Effector memory CD4-positive, alpha-beta T cell (primary cell): ENCODE results near the gene AHRR.

Experiments
- DNase-seq, 3 donors: peaks; one replicate each; pipeline ENCODE4 v3.0.0-alpha.2; 2020
- H3K27ac ChIP-seq: 2 replicates; pipeline ENCODE4 v1.7.0; 2013; ENCODE audit warnings: mild to moderate bottlenecking, low read length, moderate library complexity; ENCODE audit not compliant: insufficient read depth, poor library complexity, severe bottlenecking
- H3K27me3 ChIP-seq: replicated peaks from 2 replicates; pipeline ENCODE4 v1.7.0; 2013; ENCODE audit warnings: mild to moderate bottlenecking, low read length; ENCODE audit not compliant: insufficient read depth, control insufficient read depth, poor library complexity, severe bottlenecking
- H3K36me3 ChIP-seq: 2 replicates; pipeline ENCODE4 v1.7.0; 2013; ENCODE audit warnings: mild to moderate bottlenecking, low read length, moderate library complexity; ENCODE audit not compliant: control insufficient read depth, insufficient read depth
- H3K4me1 ChIP-seq: 2 replicates; pipeline ENCODE4 v1.7.0; 2013; ENCODE audit warnings: low read length, mild to moderate bottlenecking; ENCODE audit not compliant: control insufficient read depth, insufficient read depth, poor library complexity, severe bottlenecking
- H3K4me3 ChIP-seq: 2 replicates; pipeline ENCODE4 v1.7.0; 2013; ENCODE audit warnings: low read length, low read depth, mild to moderate bottlenecking; ENCODE audit not compliant: insufficient read depth, poor library complexity, severe bottlenecking
- H3K9me3 ChIP-seq: 2 replicates; pipeline ENCODE4 v1.7.0; 2013; ENCODE audit warnings: mild to moderate bottlenecking, low read length, moderate library complexity; ENCODE audit not compliant: control insufficient read depth

Gene AHRR

DNA sequence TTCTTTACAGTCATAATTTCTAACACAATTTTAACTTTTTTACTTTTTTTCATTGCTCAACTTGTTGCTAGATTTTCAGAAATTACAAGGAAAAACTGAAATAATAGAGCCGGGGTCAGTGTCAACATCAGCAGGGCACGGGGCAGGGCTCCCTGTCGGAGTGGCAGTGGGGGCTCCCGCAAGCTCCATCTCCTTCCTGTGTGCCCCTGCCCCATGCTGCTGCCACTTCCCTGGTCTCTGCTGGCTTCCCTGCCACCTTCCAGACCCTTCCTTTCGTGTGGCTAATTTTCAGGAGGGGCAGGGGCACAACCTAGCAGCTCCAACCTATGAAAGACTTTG is 120.5 kb downstream of the AHRR start:
- Histone ChIP-seq H3K27ac (no peak overlapping the region), H3K4me3 (peak overlapping the region; percentile 91), H3K27me3 (no peaks in the 10 kb centered on the region), H3K9me3 (no peaks in the 10 kb centered on the region), H3K36me3 (peaks cover 5% of the 10 kb centered on the region), H3K4me1 (peaks cover 17% of the 10 kb centered on the region)
- DNase-seq, result no peak

DNA sequence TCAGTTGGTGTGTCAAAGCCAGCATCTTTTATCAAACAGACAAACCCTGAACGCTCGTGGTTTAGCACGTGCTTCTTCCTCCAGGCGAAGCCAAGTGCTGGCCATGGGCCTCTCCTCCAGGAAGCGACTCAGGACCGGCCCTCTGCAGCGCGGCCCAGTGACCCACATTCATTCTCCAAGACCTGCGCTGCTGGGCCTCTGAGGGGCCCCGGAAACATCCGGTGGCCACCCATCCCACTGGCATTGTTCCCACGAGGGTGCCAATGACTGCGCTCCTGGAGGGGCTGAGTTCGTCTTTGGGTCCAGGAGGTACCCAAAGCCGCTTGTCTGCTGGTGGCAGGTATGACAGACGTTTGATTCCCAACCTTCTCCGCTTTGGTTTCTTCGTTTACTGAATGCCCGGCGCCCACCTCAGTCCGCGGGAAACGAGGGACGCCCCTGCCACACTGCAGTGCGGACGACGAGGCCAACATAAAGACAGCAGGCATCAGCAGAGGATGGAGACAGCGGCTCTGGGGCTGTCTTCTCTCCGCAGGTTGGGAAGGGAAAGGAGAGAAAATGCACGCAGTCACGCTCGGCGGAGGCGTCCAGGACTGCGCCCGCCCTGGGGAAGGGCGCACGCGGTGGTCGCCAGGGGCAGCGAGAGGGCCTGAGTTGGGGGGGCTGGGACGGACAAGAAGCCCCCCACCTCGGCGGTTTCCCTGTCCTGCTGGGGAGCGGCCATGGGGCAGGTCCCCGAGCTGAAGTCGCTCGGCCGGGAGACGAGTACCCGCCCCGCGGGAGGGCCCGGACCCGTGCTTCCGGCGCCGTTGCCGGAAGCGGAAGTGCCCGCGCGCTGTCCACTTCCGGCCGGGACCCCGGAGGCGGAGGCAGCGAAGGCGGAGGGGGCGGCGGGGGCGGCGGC is 121.1 kb downstream of the AHRR start, which contains the start of gene EXOC3:
Gene EXOC3, plus strand, starts transcription at position 842 of the 904 bp plus-strand sequence. CDS start 3,030 bp downstream, outside the sequence.
- H3K9me3 ChIP-seq, result no peaks in the 10 kb centered on the region
- H3K4me3 ChIP-seq, result peak within 1 kb of the TSS; percentile 91
- peaks cover 17% of the 10 kb centered on the region for H3K4me1 ChIP-seq
- peaks cover 11% of the 10 kb centered on the region for H3K36me3 ChIP-seq
- no peaks in the 10 kb centered on the region for H3K27me3 ChIP-seq
- peak; percentile 47 to 69 (median 52) for DNase-seq
- H3K27ac ChIP-seq, result peak within 1 kb of the TSS; percentile 73

DNA sequence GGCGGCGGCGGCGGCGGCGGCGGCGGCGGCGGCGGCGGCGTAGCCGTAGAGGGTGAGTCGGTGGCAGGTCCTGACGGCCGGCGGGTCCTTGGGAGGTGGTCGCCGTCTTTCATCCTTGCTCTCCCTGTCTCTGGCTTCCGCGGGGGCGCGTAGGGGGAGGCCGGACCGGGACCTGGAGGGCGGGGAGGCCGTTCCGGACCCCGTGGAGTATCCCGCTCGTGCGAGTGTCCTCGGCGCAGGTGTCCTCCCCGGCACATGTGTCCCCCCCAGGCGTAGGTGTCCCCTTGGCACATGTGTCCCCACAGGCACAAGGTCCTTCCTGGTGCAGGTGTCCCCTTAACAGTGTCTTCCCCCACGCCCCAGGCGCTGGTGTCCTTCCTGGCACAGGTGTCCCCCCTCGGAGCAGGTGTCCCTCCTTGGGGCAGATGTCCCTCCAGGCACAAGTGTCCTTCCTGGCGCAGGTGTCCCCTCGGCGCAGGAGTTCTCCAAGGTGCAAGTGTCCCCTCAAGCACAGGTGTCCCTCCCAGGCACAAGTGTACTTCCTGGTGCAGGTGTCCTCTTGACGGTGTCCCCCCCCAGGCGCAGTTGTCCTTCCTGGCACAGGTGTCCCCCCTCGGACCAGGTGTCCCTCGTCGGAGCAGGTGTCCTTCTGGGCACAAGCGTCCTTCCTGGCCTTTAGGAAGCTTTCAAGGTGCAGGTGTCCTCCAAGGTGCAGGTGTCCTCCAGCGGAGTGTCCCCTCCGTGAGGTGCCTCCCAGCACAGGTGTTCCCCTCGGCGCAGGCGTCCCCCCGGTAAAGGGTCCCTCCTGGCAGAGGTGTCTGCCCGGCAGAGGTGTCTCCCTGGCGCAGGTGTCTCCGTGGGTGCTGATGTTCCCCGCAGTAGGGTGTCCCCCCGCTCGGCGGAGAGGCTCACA is 122.0 kb downstream of the AHRR start:
- H3K9me3 ChIP-seq, result no peaks in the 10 kb centered on the region
- DNase-seq, result peak in 1 of 3 donors; percentile 9
- peak overlapping the region; percentile 91 for H3K4me3 ChIP-seq
- H3K36me3 ChIP-seq, result peaks cover 20% of the 10 kb centered on the region
- no peaks in the 10 kb centered on the region for H3K27me3 ChIP-seq
- H3K27ac ChIP-seq, result peak overlapping the region; percentile 73
- peaks cover 17% of the 10 kb centered on the region for H3K4me1 ChIP-seq

DNA sequence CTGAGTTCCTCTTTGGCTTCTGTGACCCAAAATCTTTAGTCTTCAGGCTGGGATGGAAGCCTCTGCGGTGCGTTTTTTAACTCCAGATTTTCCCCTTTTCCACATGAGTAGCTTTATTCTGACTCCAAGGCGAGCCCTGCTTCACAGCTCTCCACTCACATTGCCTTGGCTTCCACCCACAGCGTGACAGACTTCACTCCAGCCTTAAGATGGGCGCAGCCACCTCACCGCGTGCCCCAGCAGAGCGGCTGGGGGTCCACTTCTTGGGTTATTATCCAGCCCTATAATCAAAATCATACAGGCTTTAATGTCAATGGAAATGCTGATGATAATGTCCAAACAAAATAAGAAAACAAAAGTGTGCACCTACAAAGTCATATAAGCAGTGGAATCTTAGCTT is 122.7 kb downstream of the AHRR start:
- Histone ChIP-seq H3K27ac (no peak overlapping the region), H3K9me3 (no peaks in the 10 kb centered on the region), H3K27me3 (no peaks in the 10 kb centered on the region), H3K36me3 (peaks cover 26% of the 10 kb centered on the region), H3K4me1 (peaks cover 17% of the 10 kb centered on the region), H3K4me3 (peak overlapping the region; percentile 91)
- DNase-seq, result no peak

DNA sequence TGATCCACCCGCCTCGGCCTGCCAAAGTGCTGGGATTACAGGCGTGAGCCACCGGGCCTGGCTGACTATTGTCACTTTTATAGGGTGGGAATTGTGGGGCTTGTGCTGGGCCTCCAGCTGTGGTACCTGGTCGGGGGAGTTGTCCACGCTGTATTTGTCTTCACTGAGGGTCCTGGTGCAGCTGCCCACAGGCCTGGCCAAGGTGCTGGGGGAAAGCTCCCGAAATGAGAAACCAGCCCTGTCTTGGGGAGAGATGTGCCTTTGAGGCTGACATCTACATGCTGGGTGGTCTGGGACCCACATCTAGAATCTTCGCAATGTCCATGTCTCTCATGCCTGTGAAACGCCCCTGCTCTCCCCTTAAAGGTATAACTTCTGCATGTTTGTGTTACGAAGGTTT is 124.1 kb downstream of the AHRR start:
- Histone ChIP-seq H3K4me1 (peaks cover 17% of the 10 kb centered on the region), H3K27me3 (no peaks in the 10 kb centered on the region), H3K27ac (no peak overlapping the region), H3K9me3 (no peaks in the 10 kb centered on the region), H3K36me3 (peaks cover 32% of the 10 kb centered on the region), H3K4me3 (no peak overlapping the region)
- DNase-seq, result no peak

DNA sequence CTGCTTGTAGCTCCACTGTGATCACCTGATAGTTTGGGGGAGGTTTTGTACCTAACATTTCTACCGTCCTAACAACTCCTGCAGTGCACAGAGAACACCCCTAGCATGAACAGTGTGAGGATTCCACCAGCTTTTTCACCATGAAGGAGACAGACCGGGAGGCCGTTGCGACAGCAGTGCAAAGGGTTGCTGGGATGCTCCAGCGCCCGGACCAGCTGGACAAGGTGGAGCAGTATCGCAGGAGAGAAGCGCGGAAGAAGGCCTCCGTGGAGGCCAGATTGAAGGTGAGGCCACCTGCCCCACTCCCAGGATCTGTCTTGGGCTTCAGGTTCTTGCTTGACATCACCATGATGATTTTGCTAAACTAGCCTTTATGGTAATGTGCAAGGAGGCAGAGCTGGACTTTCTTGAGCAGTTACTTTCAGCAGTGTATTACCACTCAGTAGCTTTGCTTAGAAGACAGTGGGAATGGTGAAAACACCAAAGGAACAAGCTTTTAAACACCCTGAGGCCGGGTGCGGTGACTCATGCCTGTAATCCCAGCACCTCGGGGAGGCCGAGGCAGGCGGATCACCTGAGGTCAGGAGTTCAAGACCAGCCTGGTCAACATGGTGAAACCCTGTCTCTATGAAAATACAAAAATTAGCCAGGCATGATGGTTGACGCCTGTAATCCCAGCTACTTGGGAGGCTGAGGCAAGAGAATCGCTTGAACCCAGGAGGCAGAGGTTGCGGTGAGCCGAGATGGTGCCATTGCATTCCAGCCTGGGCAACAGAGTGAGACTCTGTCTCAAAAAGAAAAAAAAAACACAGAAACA is 124.8 kb downstream of the AHRR start:
- no peak overlapping the region for H3K4me3 ChIP-seq
- peaks cover 17% of the 10 kb centered on the region for H3K4me1 ChIP-seq
- H3K36me3 ChIP-seq, result peaks cover 37% of the 10 kb centered on the region
- no peaks in the 10 kb centered on the region for H3K27me3 ChIP-seq
- H3K27ac ChIP-seq, result no peak overlapping the region
- no peaks in the 10 kb centered on the region for H3K9me3 ChIP-seq
- DNase-seq, result no peak

DNA sequence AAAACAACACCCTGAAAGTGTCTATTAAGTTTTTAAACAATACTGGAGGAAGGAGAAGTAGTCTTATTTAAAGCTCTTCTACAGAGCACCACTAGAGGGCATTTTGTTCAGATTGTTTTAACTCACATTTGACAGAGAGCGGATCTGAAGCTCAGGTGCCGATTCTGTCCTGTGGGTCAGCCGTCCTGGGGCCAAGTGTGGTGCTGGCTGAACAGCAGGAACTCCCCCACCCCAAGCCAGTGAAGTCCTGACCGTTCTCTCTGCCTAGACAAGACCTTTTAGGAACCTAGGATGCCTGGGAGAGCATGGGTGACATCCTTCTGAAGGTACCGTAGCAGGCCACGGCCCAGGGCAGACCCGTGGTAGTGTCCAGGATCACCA is 125.4 kb downstream of the AHRR start:
- Histone ChIP-seq H3K27ac (no peak overlapping the region), H3K27me3 (no peaks in the 10 kb centered on the region), H3K4me3 (no peak overlapping the region), H3K4me1 (peaks cover 16% of the 10 kb centered on the region), H3K36me3 (peaks cover 43% of the 10 kb centered on the region), H3K9me3 (peaks cover 1% of the 10 kb centered on the region)
- DNase-seq, result no peak

DNA sequence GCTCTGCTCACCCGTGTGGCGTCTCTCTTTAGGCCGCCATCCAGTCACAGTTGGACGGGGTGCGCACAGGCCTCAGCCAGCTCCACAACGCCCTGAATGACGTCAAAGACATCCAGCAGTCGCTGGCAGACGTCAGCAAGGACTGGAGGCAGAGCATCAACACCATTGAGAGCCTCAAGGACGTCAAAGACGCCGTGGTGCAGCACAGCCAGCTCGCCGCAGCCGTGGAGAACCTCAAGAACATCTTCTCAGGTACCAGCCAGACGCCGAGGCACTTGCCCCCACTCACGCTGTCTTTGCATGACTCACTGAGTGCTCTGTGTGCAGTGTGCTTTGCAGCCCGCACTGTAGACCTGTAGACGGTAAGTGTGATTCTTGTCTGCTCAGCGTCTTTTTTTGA is 126.0 kb downstream of the AHRR start:
- peaks cover 5% of the 10 kb centered on the region for H3K9me3 ChIP-seq
- H3K36me3 ChIP-seq, result peaks cover 50% of the 10 kb centered on the region
- H3K27me3 ChIP-seq, result no peaks in the 10 kb centered on the region
- peaks cover 10% of the 10 kb centered on the region for H3K4me1 ChIP-seq
- no peak overlapping the region for H3K27ac ChIP-seq
- no peak overlapping the region for H3K4me3 ChIP-seq
- DNase-seq, result no peak

DNA sequence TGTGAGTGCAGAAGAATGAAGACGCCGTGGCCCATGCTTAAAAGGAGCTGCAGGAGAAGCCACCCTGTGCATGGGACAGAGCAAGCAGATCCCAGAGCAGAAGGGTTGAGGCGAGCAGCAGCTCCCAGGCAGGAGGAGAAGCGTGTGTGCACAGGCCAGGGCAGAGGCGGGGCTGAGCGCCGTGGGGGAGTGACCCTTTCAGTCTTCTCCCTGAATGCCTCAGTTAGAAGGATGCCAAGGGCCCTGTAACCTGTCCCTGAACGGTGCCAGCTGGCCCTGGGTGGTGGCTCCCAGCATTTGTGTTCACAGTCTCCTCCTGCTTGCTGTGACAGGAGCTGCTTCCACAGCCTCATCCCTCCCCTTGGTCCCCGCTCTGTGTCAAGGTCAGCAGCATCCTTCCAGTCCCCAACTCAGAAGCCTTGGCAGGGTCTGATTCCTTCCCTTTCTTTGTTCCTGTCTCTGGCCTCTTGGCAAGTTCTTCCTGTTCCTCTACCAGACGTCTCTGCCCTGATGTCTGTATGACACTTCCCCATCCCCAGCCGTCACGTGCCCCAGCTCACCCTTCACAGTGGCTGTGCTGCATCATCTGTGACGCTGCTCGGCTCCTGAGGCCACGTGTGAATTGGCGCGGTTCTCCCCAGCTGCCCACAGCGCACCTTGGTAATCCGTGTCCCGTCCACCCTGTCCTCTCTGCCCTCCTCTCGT is 126.7 kb downstream of the AHRR start:
- peaks cover 56% of the 10 kb centered on the region for H3K36me3 ChIP-seq
- H3K9me3 ChIP-seq, result peaks cover 5% of the 10 kb centered on the region
- no peaks in the 10 kb centered on the region for H3K27me3 ChIP-seq
- H3K4me1 ChIP-seq, result peaks cover 10% of the 10 kb centered on the region
- H3K4me3 ChIP-seq, result no peak overlapping the region
- no peak overlapping the region for H3K27ac ChIP-seq
- no peak for DNase-seq
